Sciatic nerve (tissue), 2 donors: ENCODE results near the gene UPP2. TPM values are rescaled to one million over a fixed set of nuclear protein-coding genes. Genes with fewer than 3 reads are reported as not detected.
A peak's percentile ranks its signal among the peaks of the same experiment; 100 is the strongest.

Experiments used
- ATAC-seq: fragments of 200-7000 bp; cut with Tn5 transposase; one replicate; pipeline ENCODE4 v1.9.1; 2020; ENCODE audit warnings: mild to moderate bottlenecking, moderate library complexity
- DNase-seq: peaks from one replicate; pipeline ENCODE4 v3.0.0-alpha.2; 2020; ENCODE audit warnings: low spot score
- intact Hi-C: fragments of 100-400 bp; cut with DNase I; formaldehyde crosslinking; loops from one replicate; pipeline ENCODE4 v1.14.2; 2022
- total RNA-seq: library from RNA; stranded (reverse); fragmentation: NEBNext Ultra II Directional; extraction: Animal tissue kit (Norgen Biotek cat#: 25700); gene quantifications from one replicate; pipeline ENCODE4 v1.2.1, GENCODE V29; 2021
- donor health status: DM: no; HTN: no; CAD: no.
- donor health status: DM: no; HTN: no; CAD: no.

UPP2 gene
- total RNA-seq, 1 donor from 2014 or later: not detected

- intact Hi-C loops: no loop called here
These were observed 770 bp downstream of the UPP2 start for GRCh38 chr2:158102446-158102845.

GRCh38 chr2:158103411-158104012 lies 1.8 kb downstream of the UPP2 start:
- intact Hi-C loops: no loop called here
- no peak for ATAC-seq
- DNase-seq: no peak

More at GRCh38 chr2:158102446-158102845, 770 bp downstream of the UPP2 start:
- DNase-seq (no peak), ATAC-seq (no peak)

- intact Hi-C loops: no loop called here
- ATAC-seq: no peak
These were observed 3.2 kb downstream of the UPP2 start for GRCh38 chr2:158104903-158105302.

GRCh38 chr2:158112992-158113391 lies 11.3 kb downstream of the UPP2 start:
- DNase-seq: no peak
- ATAC-seq: no peak
- intact Hi-C loops: no loop called here

More at GRCh38 chr2:158104903-158105302, 3.2 kb downstream of the UPP2 start:
- no peak for DNase-seq

GRCh38 chr2:158113741-158114295 lies 12.1 kb downstream of the UPP2 start:
- intact Hi-C loops: no loop called here
- DNase-seq: no peak
- no peak for ATAC-seq

GRCh38 chr2:158114516-158114915 lies 12.8 kb downstream of the UPP2 start:
- intact Hi-C loops: no loop called here
- ATAC-seq (no peak), DNase-seq (no peak)

- DNase-seq (no peak), ATAC-seq (no peak)
- intact Hi-C loops: no loop called here
These were observed 13.6 kb downstream of the UPP2 start for GRCh38 chr2:158115202-158115767.

- ATAC-seq (no peak), DNase-seq (no peak)
- intact Hi-C loops: no loop called here
These were observed 15.3 kb downstream of the UPP2 start for GRCh38 chr2:158116936-158117335.

- DNase-seq: no peak
- no peak for ATAC-seq
- intact Hi-C loops: no loop called here
These were observed 18.4 kb downstream of the UPP2 start for GRCh38 chr2:158120102-158120501.

- ATAC-seq: no peak
- no peak for DNase-seq
- intact Hi-C loops: no loop called here
These were observed 19.3 kb downstream of the UPP2 start for GRCh38 chr2:158120664-158121641.

- intact Hi-C loops: no loop called here
- ATAC-seq (no peak), DNase-seq (no peak)
These were observed 23.2 kb downstream of the UPP2 start for GRCh38 chr2:158124896-158125295.

GRCh38 chr2:158125756-158126498 lies 24.3 kb downstream of the UPP2 start:
- intact Hi-C loops: no loop called here
- ATAC-seq (no peak), DNase-seq (no peak)

GRCh38 chr2:158127380-158127804 lies 25.7 kb downstream of the UPP2 start:
- DNase-seq (no peak), ATAC-seq (no peak)
- intact Hi-C loops: no loop called here

GRCh38 chr2:158128168-158128973 lies 26.7 kb downstream of the UPP2 start:
- ATAC-seq: no peak
- intact Hi-C loops: no loop called here
- DNase-seq: no peak

- DNase-seq (no peak), ATAC-seq (no peak)
- intact Hi-C loops: no loop called here
These were observed 27.4 kb downstream of the UPP2 start for GRCh38 chr2:158129037-158129436.

- intact Hi-C loops: no loop called here
- DNase-seq (no peak), ATAC-seq (peak; percentile 52)
These were observed 29.3 kb downstream of the UPP2 start for GRCh38 chr2:158130832-158131473.

- ATAC-seq: no peak
- DNase-seq: no peak
- intact Hi-C loops: no loop called here
These were observed 29.8 kb downstream of the UPP2 start for GRCh38 chr2:158131483-158131912.
